ENCODE results near the gene ABCA10.
"Not testable (repeated sequence)": the region's sequence is repeated elsewhere in the genome, so short reads cannot be mapped to it uniquely, and the experiment has no call there.

The ABCA10 gene

DNA sequence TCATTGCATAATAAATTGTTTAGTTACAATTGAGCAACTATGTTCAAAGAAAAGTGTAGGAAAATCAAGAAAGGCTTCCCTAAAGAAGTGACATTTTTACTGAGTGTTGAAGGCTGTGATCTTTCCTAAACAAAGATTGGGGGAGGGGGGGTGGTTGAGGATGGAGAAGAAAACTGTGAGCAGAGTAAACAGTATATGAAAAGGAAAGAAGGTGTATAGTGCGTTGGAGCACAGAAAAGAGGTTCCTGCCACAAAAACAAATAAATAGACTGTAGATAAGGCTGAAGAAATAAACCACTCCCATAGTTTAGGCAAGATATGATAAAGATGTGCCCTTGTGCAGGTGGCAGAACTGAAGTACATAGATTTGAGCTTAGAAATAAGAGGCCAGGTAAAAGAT is 8.5 kb downstream of the ABCA10 start:
- no peak overlapping the region for H3K27ac ChIP-seq
- H3K9ac ChIP-seq = no peak overlapping the region
- 0 out of 22 replicates have a peak, but pooled peaks cover 0 to 4% (median 0%) of the 10 kb centered on the region in 11 experiments for H3K9me3 ChIP-seq (replicated peaks in 1 of 11)
- TF ChIP-seq Cebpa-rat (IDR thresholded peaks at IDR 0.05) = no peak
- H3K4me1 ChIP-seq = peaks cover 0 to 20% (median 8%) of the 10 kb centered on the region in 10 experiments; a peak in 13 of 20 replicates
- H3K4me3 ChIP-seq = no peak overlapping the region
- H3K27me3 ChIP-seq = no peaks in the 10 kb centered on the region
- no peak overlapping the region for H3K4me2 ChIP-seq
- no peaks in the 10 kb centered on the region for H4K20me1 ChIP-seq
- H3K36me3 ChIP-seq = no peaks in the 10 kb centered on the region

DNA sequence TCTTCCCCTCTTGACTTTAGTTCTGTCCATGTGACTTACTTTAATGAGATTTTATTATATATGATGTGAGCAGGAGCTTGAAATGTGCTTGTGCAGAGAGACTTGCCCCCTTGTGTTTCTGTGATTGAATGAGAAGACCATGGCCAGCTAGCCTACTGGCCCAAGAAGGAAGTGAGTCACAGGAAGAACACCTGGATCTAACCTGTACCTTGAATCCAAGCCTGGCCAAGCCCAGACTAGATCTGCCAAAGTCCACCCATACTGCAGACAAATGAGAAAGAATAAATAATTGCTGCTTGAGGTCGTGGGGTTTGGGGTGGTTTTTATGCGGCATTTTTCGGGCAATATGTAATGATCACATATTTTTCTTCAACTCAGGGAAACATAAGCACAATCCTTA is 9.6 kb downstream of the ABCA10 start:
- Histone ChIP-seq H3K9me3 (replicated peaks in 1 of 11) (peaks cover 0 to 7% (median 0%) of the 10 kb centered on the region in 11 experiments; a peak in 5 of 22 replicates), H3K27me3 (no peaks in the 10 kb centered on the region), H3K27ac (no peak overlapping the region), H3K4me2 (no peak overlapping the region), H4K20me1 (no peaks in the 10 kb centered on the region), H3K4me3 (no peak overlapping the region), H3K4me1 (peaks cover 0 to 15% (median 7%) of the 10 kb centered on the region in 10 experiments; a peak in 13 of 20 replicates), H3K36me3 (no peaks in the 10 kb centered on the region), H3K9ac (no peak overlapping the region)
- no peak for TF ChIP-seq Cebpa-rat (IDR thresholded peaks at IDR 0.05)

DNA sequence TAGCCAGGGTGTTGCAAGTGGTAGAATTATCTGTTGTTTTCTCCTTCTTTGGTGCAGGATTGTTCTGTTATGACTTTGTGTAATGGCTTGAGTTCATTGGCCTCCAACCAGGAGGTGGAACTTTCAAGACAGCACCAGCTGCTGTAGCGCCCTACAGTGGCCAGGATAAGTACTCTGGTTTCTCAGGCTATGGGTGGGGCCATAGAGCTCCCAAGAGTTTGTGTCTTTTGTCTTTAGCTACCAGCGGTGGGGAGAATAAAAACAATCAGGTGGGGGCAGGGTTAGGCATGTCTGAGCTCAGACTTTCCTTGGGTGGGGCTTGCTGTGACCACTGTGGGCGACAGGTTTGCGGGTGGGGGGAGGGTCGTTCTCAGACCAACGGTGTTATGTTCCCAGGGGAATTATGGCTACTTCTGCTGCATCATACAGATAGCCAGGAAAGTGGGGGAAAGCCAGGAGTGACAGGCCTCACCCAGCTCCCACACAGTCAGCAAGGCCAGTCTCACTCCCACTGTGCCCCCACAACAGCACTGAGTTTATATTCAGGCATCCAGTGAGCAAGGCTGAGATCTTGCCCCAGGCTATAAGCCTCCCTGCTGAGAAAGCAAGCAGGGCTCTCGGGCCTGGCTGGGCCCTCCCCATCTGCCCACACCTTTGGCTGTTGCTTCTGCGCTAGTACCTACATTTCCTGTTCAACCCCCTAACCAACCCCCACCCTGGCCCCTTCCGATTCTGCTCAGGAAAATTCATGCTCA is 15.4 kb downstream of the ABCA10 start:
- no peak overlapping the region for H3K9ac ChIP-seq
- H3K4me2 ChIP-seq = no peak overlapping the region
- H3K9me3 ChIP-seq (replicated peaks in 1 of 11) = peaks cover 10 to 58% (median 14%) of the 10 kb centered on the region in 11 experiments; a peak in 19 of 22 replicates

DNA sequence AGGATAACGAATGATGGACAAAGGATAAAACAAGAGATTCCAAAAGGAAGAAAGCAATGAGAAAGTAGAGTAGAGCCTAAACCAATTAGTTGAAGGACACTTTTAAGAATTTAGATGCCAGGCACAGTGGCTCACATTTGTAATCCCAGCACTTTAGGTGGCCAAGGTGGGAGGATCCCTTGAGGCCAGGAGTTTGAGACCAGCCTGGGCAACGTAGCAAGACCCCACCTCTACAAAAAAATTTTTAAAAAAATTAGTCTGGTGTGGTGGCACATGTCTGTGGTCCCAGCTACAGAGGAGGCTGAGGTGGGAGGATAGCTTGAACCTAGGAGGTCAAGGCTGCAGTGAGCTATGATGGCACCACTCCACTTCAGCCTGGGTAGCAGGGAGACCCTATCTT is 20.0 kb downstream of the ABCA10 start:
- no peaks in the 10 kb centered on the region for H3K27me3 ChIP-seq
- TF ChIP-seq Cebpa-rat (IDR thresholded peaks at IDR 0.05) = no peak
- peaks cover 0 to 35% (median 14%) of the 10 kb centered on the region in 10 experiments; a peak in 9 of 20 replicates for H3K4me1 ChIP-seq
- H3K36me3 ChIP-seq = 0 out of 22 replicates have a peak, but pooled peaks cover 0 to 10% (median 0%) of the 10 kb centered on the region in 11 experiments
- H3K4me2 ChIP-seq = no peak overlapping the region
- peak overlapping the region in 3 of 11 experiments; percentile 73 to 86 (median 75); a peak in 5 of 22 replicates for H3K27ac ChIP-seq
- no peak overlapping the region for H3K9ac ChIP-seq
- H4K20me1 ChIP-seq = no peaks in the 10 kb centered on the region
- no peak overlapping the region for H3K4me3 ChIP-seq
- H3K9me3 ChIP-seq (replicated peaks in 1 of 11) = peaks cover 10 to 51% (median 14%) of the 10 kb centered on the region in 11 experiments; a peak in 19 of 22 replicates

More for the DNA sequence above, 15.4 kb downstream of the ABCA10 start:
- no peaks in the 10 kb centered on the region for H4K20me1 ChIP-seq
- no peak for TF ChIP-seq Cebpa-rat (IDR thresholded peaks at IDR 0.05)
- no peak overlapping the region for H3K27ac ChIP-seq
- H3K36me3 ChIP-seq = 0 out of 22 replicates have a peak, but pooled peaks cover 0 to 10% (median 0%) of the 10 kb centered on the region in 11 experiments
- peaks cover 0 to 7% (median 0%) of the 10 kb centered on the region in 10 experiments; a peak in 5 of 20 replicates for H3K4me1 ChIP-seq
- H3K4me3 ChIP-seq = no peak overlapping the region
- H3K27me3 ChIP-seq = no peaks in the 10 kb centered on the region

DNA sequence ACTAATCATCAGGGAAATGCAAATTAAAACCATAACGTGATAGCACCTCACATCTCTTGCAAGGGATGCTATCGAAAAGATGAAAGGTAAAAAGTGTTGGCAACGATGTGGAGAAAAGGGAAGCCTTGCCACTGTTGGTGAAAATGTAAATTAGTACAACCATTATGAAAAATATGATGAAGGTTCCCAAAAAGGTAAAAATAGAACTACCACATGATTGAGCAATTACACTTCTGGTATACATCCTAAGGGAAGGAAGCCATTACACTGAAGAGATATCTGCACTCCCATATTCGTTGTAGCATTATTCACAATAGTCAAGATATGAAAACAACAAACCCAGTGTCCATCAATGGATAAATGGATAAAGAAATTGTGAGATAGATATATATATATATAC is 21.5 kb downstream of the ABCA10 start:
- H3K9ac ChIP-seq = no peak overlapping the region
- peaks cover 0 to 41% (median 14%) of the 10 kb centered on the region in 10 experiments; a peak in 9 of 20 replicates for H3K4me1 ChIP-seq
- peaks cover 0 to 36% (median 0%) of the 10 kb centered on the region in 11 experiments; a peak in 5 of 22 replicates for H3K9me3 ChIP-seq (replicated peaks in 1 of 11)
- H3K27ac ChIP-seq = peak overlapping the region in 4 of 11 experiments; percentile 67 to 86 (median 74); a peak in 7 of 22 replicates
- no peaks in the 10 kb centered on the region for H4K20me1 ChIP-seq
- H3K36me3 ChIP-seq = 0 out of 22 replicates have a peak, but pooled peaks cover 0 to under 1% (median 0%) of the 10 kb centered on the region in 11 experiments
- no peaks in the 10 kb centered on the region for H3K27me3 ChIP-seq
- H3K4me3 ChIP-seq = no peak overlapping the region
- no peak for TF ChIP-seq Cebpa-rat (IDR thresholded peaks at IDR 0.05)
- peak overlapping the region in 5 of 11 experiments; percentile 12 to 64 (median 58); a peak in 10 of 22 replicates for H3K4me2 ChIP-seq

DNA sequence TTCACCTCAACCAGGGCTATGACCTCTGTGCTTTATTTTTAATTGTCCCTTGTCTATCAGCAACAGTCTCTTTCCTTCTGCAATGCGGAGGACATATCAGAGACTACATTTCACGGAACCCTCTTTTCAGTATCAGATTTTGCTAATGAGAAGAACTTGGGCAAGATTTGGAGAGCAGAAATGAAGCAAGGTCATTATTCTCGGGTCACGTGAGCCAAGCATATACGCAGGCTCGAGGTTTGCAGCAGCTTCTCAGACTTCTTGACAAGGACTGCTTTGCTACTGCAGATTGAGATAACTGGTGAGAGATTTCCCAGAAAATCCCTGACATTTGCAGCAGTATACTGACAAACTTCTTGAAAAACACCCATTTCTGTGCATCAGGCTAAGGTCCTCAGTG is 30.4 kb downstream of the ABCA10 start:
- Histone ChIP-seq H4K20me1 (no peaks in the 10 kb centered on the region), H3K4me3 (no peak overlapping the region), H3K36me3 (no peaks in the 10 kb centered on the region), H3K9ac (no peak overlapping the region), H3K4me1 (peaks cover 0 to 12% (median 0%) of the 10 kb centered on the region in 10 experiments; a peak in 3 of 20 replicates), H3K9me3 (replicated peaks in 1 of 11) (peaks cover 6 to 14% (median 11%) of the 10 kb centered on the region in 11 experiments; a peak in 18 of 22 replicates), H3K27me3 (no peaks in the 10 kb centered on the region), H3K4me2 (no peak overlapping the region), H3K27ac (no peak overlapping the region)
- no peak for TF ChIP-seq Cebpa-rat (IDR thresholded peaks at IDR 0.05)

DNA sequence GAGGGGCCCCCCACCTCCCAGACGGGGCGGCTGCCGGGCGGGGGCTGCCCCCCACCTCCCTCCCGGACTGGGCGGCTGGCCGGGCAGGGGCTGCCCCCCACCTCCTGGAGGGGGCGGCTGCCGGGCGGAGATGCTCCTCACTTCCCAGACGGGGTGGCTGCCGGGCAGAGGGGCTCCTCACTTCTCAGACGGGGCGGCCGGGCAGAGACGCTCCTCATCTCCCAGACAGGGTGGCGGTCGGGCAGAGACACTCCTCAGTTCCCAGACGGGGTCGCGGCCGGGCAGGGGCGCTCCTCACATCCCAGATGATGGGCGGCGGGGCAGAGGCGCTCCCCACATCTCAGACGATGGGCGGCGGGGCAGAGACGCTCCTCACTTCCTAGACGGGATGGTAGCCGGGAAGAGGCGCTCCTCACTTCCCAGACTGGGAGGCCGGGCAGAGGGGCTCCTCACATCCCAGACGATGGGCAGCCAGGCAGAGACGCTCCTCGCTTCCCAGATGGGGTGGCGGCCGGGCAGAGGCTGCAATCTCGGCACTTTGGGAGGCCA is 32.4 kb downstream of the ABCA10 start:
- not testable (repeated sequence) for H3K36me3 ChIP-seq, H3K27me3 ChIP-seq, H3K4me2 ChIP-seq, H3K4me3 ChIP-seq, H4K20me1 ChIP-seq, H3K9ac ChIP-seq, H3K27ac ChIP-seq
- H3K4me1 ChIP-seq = peaks cover 0 to 18% (median 0%) of the 10 kb centered on the region in 10 experiments; a peak in 3 of 20 replicates
- H3K9me3 ChIP-seq (replicated peaks in 1 of 11) = peaks cover 6 to 14% (median 11%) of the 10 kb centered on the region in 11 experiments; a peak in 18 of 22 replicates

DNA sequence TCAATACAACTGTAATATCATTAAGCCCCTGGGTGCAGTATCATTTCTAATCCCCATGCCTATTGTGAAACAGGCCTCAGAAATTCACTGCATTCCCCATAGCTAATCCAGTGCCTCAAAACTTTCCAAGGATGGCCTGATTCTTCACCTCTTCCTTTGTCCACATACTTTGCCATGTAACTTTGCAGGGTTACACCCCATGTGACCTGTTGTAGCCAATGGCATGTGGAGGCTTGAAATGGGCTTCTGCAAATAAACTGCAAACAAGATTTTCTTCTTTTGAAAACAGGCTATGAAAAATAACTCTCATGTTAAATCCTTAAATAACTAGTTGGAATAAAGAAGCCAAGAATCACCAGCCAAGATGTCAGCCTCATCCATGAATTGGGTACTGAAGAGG is 35.9 kb downstream of the ABCA10 start:
- TF ChIP-seq Cebpa-rat (IDR thresholded peaks at IDR 0.05) = no peak
- H3K27ac ChIP-seq = no peak overlapping the region
- H3K4me3 ChIP-seq = no peak overlapping the region
- H3K9me3 ChIP-seq (replicated peaks in 1 of 11) = peaks cover 6 to 14% (median 11%) of the 10 kb centered on the region in 11 experiments; a peak in 18 of 22 replicates
- no peak overlapping the region for H3K9ac ChIP-seq
- H3K27me3 ChIP-seq = no peaks in the 10 kb centered on the region
- H3K4me2 ChIP-seq = peak overlapping the region in 1 of 11 experiments; percentile 7; a peak in 1 of 22 replicates
- no peaks in the 10 kb centered on the region for H4K20me1 ChIP-seq
- H3K4me1 ChIP-seq = peaks cover 0 to 18% (median 0%) of the 10 kb centered on the region in 10 experiments; a peak in 3 of 20 replicates
- no peaks in the 10 kb centered on the region for H3K36me3 ChIP-seq

DNA sequence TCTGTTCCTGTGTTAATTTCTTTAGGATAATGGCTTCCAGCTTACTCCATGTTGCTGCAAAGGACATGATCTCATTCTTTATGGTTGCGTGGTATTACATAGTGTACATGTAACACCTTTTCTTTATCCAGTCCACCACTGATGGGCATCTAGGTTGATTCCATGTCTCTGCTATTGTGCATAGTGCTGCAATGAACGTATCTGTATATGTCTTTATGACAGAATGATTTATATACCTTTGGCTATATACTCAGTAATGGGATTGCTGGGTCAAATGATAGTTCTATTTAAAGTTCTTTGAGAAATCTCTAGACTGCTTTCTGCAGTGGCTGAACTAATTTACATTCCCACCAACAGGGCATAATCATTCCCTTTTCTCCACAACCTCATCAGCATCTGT is 39.8 kb downstream of the ABCA10 start:
- Histone ChIP-seq H4K20me1 (no peaks in the 10 kb centered on the region), H3K36me3 (no peaks in the 10 kb centered on the region), H3K4me1 (peaks cover 3 to 16% (median 4%) of the 10 kb centered on the region in 10 experiments), H3K9ac (no peak overlapping the region), H3K27me3 (no peaks in the 10 kb centered on the region), H3K4me2 (no peak overlapping the region), H3K9me3 (replicated peaks in 1 of 11) (no peaks in the 10 kb centered on the region), H3K27ac (no peak overlapping the region), H3K4me3 (no peak overlapping the region)
- no peak for TF ChIP-seq Cebpa-rat (IDR thresholded peaks at IDR 0.05)
